Stimulated activated CD4-positive, alpha-beta T cell treated with anti-CD3 and anti-CD28 coated beads, TNF-alpha, amount 100 ng/mL, for 48 hours (primary cell): Measurements from ENCODE around the gene TMEM203.

Source experiments
- DNase-seq, 3 donors: peaks; one replicate each; pipeline ENCODE4 v3.0.0-alpha.2; 2020; ENCODE audit warnings: low read depth in 3 of 3

Gene TMEM203

DNA sequence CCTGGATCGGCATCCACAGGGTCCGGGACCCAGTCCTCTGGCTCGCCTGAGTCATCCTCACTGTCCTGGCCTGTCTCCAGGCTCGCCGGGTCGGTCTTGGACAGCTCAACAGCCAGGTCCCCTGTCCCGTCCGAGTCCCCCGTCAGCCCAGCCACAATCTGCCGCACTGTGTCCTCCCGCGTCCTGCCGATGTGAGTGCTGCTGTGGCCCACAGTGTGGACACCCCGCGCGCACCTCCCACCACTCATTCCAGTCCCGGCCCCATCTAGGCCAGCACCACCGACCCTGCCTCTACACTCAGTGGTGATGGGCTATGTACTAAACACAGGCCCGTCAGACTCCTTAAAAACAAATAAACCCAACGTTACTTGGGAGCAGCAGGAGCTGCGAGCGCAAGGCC lies 23.8 kb downstream of the TMEM203 start:
- no peak for DNase-seq

DNA sequence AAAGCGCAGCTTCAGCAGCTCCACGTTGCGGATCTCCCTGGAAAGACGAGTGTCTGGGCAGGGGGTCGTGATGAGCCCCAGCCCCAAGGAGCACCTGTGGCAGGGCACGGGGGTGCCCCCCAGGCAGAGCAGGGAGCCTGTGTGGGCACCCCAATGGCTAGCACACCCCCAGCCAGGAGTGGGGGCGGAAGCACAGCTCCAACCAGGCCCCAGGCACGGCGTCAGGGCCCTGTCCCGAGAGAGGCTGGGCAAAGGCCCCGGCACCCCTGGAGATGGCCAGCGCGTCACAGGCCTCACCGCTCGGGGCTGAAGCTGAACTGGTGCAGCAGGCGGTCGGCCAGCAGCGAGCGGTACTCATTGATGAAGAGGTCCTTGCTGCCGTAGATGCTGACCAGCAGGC lies 25.0 kb downstream of the TMEM203 start:
- DNase-seq, result no peak

DNA sequence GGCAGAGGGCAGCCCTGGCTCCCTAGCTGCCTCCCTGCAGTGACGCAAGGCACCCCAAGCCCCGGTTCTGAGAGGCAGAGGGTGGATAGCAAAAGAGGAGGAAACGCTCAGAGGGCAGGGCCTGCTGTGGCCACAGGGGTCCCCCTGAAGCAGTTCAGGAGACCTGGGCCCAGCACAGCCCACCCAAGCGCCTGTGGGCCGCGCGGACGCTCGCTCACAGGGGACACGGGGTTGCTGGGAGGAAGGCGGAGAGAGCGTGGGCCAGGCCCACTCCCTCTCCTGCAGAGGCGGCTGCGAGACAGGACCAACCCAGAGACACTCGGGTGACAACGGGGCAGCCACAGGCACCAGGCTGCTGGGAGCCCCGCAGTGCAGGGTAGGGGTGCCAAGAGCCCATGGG lies 25.7 kb downstream of the TMEM203 start:
- DNase-seq, result no peak

DNA sequence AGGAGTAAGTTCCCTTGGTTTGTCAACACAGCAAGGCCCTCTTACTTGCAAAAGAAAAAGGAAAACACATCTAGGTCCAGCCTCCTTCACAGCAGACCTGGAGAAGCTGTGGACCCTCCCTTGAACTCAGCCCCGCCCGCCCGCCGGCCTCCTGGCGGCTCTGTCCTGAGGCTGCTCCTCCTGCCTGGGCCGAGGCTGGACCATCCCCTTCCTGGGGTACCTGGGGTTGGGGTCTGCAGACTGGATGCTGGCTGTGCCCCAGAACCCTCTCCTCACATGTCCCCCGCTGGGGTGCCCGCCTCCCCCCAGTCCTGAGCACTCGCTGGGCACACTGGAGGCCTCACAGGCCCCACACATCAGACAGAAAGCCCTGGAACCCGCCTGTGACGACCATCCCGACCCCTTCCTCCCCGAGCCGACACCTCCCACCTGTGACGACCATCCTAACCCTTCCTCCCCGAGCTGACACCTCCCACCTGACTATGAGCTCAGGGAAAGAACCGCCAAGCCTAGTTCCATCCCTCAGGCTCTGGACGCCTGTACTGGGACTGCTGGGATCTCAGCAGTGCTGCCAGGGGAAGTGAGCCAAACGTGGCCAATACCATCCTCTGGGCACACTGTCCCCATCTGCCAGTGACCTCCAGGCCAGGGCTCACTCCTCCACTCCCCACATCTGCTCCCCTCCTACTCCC lies 26.4 kb downstream of the TMEM203 start:
- DNase-seq, result no peak

DNA sequence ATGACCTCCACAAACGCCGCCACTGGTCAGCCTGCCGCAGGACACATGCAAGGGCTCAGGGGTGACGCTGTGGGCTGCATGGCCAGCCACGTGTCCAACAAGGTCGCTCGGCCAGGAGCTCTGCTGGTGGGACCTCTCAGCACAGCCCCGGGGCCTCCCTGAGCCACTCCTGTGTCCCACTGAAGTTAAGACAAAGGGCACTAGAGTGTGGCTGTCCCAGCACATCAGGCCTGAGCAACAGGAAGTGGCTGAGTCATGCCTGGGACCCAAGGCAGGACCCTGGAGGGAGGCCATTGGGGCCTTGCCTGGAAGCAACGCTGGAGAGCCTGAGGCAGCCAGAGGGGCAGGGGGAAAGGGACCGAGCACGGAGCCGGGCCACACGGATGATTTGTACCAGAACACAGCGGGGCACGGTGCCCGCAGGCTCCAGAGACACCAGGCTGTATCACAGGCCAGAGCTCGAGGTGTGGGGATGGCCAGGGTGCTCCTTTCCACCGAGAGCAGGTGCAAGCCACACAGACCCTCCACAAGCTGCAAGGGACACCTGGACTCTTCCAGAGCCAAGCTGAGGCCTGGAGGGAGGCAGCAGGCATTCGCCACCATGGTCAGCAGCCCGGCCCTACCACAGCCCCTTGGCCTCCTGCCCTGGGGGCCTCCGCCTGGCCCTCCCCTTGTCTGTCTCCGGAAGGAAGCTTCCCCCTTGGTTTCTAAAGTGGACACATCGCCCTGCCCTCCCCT lies 27.1 kb downstream of the TMEM203 start:
- no peak for DNase-seq

DNA sequence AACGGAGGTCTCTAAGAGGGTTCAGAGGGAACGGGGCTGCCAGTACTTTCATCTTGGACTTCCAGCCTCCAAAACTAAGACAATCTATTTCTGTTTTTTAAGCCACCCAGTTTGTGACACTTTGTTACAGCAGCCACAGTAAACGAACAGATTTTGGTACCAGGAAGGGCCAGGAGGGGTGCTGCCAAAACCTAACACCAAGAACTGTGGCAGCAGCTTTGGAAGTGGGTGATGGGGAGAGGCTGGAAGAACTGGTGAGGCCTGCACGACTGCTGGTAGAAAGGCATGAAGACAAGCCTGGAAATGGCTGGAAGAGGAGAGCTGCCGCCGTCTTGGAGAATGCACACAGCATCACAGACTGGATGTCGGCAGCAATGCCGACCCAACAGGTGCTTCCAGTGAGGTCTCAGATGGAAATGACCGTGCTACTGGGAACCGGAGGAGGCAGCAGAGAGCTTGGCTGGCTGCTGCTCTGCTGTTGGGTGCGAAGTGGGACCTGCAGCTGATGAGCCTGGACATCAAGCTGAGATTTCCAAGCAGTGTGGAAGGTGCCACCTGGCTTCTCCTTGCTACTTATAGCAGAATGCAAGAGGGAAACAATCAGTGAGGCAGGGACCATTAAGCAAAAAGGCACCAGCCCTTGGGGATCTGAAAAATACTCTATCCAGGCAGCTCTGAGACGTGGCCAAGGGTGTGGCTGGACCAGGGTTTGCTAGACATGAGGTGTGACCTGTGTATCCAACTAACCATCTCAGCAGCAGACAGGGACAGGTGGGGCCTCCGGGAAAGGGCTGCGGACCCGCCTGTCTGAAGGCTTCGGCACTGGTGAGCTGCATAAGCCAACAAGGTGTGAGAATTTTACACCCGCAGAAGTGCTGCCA lies 28.9 kb downstream of the TMEM203 start:
- no peak for DNase-seq

DNA sequence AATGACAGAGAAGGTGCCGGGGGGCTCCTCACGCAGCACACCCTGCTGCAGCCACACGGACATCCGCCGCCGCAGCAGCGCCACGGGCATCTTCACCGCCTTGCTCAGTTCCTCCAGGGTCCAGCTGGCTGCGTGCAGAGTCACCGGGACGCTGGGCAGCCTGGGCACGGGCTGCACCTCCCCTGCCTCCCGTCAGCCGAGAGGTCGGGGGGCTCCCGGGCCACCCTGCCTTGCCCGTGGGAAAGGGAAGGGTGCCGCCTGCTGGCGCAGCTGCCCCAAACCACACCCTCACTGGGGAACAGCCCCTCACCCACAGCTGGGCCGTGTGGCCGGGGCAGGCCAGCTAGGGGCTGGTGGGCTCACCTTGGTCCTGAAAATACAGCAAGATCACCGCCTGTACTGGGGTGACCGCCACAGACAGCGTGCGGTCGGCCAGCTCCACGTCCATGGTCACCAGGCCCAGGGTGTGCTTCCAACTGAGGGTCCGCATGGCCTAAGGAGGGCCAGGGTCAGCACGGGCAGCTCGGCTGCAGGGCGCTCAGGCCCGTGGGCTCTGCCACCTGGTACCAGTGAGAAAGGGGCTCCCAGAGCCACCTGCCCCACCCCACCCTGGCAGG lies 30.0 kb downstream of the TMEM203 start:
- DNase-seq, result no peak

DNA sequence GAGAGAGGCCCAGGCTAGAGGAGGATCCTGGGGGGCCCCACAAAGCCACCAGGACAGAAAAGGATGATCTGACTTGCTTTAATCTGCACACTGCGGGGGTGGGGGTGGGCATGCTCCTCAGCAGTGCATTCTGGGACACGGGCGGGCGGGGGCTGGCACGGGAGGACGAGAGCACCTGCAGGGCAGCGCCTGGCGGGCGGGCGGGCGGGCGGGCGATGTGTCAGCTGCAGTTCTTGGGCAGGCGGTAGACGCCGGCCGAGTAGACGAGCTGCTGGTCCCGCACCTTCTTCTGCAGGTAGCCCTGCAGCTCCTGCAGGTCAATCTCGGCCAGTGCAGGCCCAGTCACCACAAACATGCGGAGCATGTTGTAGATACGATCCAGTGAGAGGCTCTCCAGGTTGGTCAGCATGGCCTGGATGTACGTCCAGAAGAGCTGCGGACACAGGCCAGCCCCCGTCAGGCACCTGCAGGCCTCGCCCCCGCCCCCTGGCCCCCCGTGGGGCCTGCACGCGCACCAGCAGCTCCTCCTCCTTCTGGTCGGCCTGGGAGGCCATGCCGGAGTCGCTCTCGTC lies 30.6 kb downstream of the TMEM203 start:
- no peak for DNase-seq

DNA sequence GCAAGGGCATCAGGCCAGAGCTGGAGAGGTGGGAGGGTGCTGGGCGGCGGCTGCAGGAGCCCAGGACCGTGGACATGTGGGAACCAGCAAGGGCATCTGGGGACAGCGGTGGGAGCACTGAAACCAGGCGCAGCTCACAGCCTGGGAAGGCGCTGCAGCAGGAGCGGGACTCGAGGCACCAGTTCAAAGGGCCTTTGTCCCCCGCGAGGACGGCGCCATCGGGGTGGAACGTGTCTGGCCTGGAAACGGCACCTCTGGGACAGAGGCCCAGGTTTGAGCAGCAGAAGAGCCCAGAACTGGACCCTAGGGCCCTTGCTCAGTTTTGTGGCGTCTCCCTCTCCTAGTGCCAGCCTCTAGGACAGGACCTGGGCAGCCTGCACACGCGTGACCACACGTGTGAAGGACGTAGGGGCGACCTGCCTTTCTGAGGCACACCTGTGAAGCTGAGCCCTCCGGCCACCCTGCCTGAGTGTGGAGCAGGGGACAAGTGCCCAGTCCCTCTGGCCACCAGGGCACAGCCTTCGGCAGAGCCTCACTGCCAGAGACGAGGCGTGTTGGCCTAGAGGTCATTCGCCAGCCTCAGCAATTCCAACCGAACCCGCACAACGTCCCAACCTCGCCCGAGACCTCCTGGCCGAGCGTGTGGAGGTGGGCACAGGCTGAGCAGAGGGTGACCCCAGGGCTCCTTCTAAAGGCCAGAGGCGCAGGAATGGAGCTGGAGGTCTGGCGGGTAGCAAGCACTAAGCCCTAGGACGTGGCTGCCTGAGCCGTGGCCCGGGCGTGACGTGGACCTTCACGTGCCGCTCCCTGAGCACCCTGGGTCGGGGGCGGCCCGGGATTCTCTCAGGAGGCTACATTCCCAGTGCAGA lies 31.4 kb downstream of the TMEM203 start:
- DNase-seq, result no peak

DNA sequence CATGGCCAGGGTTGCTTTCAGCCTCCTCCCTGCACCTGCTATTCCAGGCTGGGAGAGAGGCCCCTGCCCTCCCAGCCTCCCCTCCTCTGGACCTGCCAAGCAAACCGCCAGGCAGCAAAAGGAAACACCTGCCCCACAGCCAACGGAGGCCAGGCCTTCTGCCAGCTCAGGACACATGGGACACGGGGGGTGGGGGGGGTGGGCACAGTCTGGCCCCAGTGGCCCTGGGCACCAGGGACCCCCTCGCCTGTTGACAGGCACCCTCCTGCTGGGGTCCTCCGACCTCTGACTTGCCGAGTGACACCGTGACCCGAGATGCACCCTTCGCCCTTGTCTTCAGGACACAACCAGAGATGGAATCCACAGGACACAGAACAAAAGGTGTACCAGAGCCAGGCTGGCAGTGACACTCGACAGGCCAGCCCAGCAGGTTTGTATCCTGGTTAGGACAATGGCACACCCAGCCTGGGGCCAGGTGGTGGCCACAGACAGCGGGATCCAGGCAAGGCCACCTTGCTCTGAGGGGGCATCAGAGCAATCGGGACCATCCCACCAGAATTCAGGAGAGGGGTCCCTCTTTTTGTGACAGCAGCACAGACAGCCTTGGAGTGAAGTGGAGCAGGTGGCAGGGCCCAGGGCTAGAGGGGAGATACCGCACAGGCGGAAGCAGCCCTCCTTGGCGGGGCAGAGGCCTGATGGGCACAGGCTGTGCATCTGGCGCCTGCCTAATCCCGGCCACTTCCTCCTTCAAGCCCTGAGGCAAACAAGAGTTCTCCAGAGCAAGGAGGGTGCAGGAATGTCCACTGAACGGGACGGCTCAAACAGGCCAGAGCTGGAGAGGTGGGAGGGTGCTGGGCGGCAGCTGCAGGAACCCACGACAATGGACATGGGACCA lies 32.3 kb downstream of the TMEM203 start:
- DNase-seq, result no peak

DNA sequence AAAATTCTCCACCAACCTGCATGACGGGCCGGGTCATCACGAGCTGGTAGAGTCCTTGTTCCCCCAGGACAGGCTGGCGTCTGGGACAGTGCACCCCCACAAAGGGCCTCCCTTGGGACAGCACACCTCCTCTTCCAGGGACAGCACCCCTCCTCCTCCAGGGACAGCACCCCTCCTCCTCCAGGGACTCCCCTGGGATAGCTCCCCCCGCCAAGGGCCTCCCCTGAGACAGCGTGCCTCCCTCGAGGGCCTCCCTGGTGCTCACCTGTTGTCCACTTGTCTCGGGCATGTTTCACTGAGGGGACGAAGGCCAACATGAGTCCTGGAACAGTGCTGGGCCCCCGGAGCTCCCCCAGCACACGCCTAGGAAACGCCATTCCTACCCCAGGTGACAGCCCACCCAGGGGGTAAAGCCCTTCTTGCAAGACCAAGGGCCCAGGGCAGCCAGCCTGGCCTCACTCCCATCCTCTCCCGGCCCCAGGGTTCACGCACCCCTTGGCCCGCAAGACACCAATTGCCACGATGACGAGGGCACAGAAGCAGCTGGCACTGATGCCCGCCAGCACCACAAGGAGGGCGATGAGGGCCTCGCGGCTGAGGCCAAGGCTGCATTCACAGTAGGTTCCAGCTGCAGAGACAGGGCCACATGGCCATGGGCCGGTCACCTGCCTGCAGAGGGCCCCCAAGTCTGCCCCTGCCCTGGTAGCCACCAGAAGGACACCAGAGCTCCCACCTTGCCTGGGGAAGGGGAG lies 34.1 kb downstream of the TMEM203 start:
- DNase-seq, result no peak

DNA sequence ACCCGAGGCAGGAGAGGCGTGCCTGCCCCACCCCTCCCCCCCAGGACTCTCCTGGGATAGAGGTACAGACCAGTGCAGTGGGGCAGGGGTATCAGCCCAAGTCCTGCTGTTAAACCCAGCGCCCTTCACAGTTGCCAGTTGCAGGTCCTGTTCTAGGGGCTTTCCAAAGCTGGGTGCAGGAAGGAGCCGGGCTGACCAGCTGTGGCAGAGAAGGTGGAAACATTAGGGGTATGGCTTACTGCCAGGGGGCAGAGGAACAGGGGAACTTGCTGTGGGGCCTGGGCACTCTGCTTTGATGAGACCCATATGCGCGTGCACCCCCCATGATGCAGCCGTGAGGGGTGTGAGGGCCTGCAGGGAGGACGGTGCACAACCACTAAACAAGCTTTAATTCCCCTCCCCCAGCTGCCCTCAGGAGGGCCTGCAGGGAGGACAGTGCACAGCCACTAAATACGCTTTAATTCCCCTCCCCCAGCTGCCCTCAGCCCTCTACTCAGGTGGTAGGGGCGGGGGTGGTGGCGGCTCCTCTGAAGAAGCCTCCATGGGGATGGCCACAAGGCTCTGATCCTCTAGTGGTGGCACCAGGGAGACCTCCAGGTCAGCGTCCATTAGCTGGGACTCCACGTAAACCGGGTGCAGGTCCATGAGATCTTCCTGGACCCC lies 34.8 kb downstream of the TMEM203 start:
- no peak for DNase-seq

DNA sequence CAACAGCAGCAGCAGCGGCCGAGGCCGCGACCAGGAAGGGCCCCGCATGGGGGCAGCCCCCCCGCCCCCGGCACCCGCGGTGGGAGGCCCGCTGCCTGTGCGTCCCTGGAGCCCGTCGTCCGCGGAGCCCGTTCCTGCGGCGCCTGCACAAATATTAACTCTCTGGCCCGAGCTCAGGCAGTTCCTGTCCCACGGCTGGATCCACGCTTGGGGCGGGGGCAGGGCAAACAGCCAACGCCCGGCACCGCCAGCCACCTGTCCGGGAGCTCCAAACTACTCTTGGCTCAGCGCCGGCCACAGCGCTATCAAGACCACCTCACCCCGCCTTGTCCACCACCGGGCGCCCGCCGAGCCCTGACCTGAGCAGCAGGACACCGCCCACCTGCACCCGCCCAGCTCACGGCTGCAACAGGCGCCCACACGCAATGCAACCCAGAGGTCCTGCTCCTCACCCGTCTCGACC lies 35.5 kb downstream of the TMEM203 start, which contains the start of gene LRRC26:
LRRC26 (minus strand) TSS at position 156 of the 463 bp plus-strand sequence; CDS start at position 48, 108 bp downstream.
- DNase-seq, result no peak

DNA sequence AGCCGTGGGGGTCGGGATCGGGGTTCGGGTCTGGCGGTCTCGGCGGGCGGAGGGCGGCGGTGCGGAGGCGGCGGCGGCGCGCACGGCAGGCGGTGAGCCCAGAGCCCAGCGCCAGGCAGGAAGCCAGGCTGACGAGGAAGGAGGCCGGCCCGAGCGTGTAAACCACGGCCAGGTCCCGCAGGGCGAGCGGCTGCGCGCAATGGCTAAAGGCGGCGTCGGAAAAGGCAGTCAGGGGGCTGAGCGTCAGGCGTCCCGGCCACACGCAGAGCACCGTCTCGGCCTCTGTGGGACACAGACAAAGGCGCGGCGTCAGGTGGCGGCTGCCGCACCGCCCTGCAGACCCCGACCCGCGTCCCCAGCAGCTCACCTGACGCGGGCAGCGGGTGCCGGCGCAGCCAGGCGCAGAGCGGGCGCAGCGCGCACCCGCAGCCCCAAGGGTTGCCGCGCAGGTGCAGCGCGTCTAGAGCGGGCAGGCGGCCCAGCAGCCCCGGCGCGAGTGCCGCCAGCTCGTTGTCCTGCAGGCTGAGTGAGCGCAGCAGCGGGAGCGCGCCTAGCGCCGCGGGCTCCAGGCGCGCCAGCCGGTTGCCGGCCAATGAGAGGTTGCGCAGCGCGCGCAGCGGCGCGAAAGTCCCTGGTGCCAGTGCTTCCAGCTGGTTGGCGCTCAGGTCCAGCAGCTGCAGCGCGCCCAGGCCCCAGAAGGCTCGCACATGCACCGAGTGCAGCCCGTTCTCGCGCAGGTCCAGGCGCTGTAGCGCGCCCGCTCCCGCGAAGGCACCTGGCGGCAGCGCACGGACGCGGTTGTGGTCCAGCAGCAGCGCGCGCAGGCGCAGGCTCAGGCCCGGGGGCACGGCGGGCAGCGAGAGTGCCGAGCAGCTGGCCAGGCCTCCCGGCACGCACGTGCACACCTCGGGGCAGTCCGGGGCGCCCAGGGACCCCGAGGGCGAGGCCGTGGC lies 36.3 kb downstream of the TMEM203 start:
- no peak for DNase-seq

DNA sequence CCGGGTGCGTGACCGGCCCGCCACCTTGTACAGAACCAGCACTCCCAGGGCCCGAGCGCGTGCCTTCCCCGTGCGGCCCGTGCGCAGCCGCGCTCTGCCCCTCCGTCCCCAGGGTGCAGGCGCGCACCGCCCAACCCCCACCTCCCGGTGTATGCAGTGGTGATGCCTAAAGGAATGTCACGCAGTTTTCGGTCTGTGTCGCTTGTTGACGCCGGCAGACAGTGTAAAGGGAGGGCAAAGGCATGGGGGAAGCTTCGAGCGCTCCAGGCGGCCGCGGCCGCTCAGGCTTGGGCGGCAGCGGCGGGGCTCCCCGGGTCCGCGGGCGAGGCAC lies 36.9 kb downstream of the TMEM203 start:
- no peak for DNase-seq

DNA sequence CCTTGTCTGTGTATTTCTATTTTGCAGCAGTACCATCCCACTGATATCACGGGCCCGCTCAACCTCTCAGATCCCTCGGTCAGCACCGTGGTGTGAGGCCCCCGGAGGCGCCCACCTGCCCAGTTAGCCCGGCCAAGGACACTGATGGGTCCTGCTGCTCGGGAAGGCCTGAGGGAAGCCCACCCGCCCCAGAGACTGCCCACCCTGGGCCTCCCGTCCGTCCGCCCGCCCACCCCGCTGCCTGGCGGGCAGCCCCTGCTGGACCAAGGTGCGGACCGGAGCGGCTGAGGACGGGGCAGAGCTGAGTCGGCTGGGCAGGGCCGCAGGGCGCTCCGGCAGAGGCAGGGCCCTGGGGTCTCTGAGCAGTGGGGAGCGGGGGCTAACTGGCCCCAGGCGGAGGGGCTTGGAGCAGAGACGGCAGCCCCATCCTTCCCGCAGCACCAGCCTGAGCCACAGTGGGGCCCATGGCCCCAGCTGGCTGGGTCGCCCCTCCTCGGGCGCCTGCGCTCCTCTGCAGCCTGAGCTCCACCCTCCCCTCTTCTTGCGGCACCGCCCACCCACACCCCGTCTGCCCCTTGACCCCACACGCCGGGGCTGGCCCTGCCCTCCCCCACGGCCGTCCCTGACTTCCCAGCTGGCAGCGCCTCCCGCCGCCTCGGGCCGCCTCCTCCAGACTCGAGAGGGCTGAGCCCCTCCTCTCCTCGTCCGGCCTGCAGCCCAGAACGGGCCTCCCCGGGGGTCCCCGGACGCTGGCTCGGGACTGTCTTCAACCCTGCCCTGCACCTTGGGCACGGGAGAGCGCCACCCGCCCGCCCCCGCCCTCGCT lies 37.5 kb downstream of the TMEM203 start:
- DNase-seq, result no peak
